SK-N-SH (cell line): ENCODE measurements around the gene CACNA1F.

Experiments used
- CTCF ChIP-seq: fragments of 200-600 bp; sonication (generic); IDR thresholded peaks from 2 replicates; pipeline ENCODE4 v1.6.1; 2017; ENCODE audit warnings: antibody characterized with exemption, mild to moderate bottlenecking, moderate library complexity
- GATA2 ChIP-seq: sonication (generic); formaldehyde crosslinking; IDR thresholded peaks from 2 replicates; pipeline ENCODE4 v1.5.0; 2020; ENCODE audit warnings: mild to moderate bottlenecking, missing genetic modification reagents
- ZBTB33 ChIP-seq: IDR thresholded peaks from 2 replicates; pipeline ENCODE4 v1.4.0; 2012; ENCODE audit warnings: low read depth, borderline replicate concordance

GRCh38 chrX:49214416-49214815 is 18.7 kb downstream of the CACNA1F start:
- TF ChIP-seq GATA2 (CRISPR knock-in tag) (no peak), CTCF (no peak), ZBTB33 (no peak)
